ENCODE results near the gene ANKDD1A.

ANKDD1A gene

GRCh38 chr15:64904189-64904588, 7.5 kb upstream of the ANKDD1A start:
- H3K27ac ChIP-seq (ENCODE audit: extremely low read depth, low read depth, low read length): no peak overlapping the region
- no peaks in the 10 kb centered on the region; the same call in 1 of the 2 replicates for H3K4me1 ChIP-seq (ENCODE audit: control insufficient read depth, insufficient read depth, low read length)
- no peak overlapping the region for H3K4me3 ChIP-seq (ENCODE audit: low read depth, low read length)
- no peaks in the 10 kb centered on the region for H3K9me3 ChIP-seq (ENCODE audit: control insufficient read depth, insufficient read depth, low read depth, low read length)
- ChIA-PET POLR2A (no interaction called here), CTCF (no interaction called here)
- TF ChIP-seq ATF2 (tag by site-specific recombination; IDR thresholded peaks at IDR 0.05; ENCODE audit: low read depth) (no peak), SETDB1 (IDR thresholded peaks at IDR 0.05; ENCODE audit: insufficient read length, low read length) (no peak), ZNF660 (tag by site-specific recombination; IDR thresholded peaks at IDR 0.05) (no peak), ZNF341 (tag by site-specific recombination; IDR thresholded peaks at IDR 0.05; ENCODE audit: low read depth) (no peak), ZNF585B (tag by site-specific recombination; IDR thresholded peaks at IDR 0.05) (no peak), ZNF548 (tag by site-specific recombination; IDR thresholded peaks at IDR 0.05) (no peak), ZNF626 (tag by site-specific recombination; IDR thresholded peaks at IDR 0.05) (no peak), ZNF654 (tag by site-specific recombination; IDR thresholded peaks at IDR 0.05; ENCODE audit: low read depth) (no peak), ZNF558 (tag by site-specific recombination; IDR thresholded peaks at IDR 0.05) (no peak), ZNF23 (tag by site-specific recombination; IDR thresholded peaks at IDR 0.05; ENCODE audit: borderline replicate concordance) (no peak), ZNF398 (tag by site-specific recombination; IDR thresholded peaks at IDR 0.05) (no peak), ZNF529 (tag by site-specific recombination; IDR thresholded peaks at IDR 0.05; ENCODE audit: insufficient replicate concordance) (no peak), ZNF311 (tag by site-specific recombination; IDR thresholded peaks at IDR 0.05; ENCODE audit: borderline replicate concordance) (no peak)
- TF ChIP-seq, protein P1, sequence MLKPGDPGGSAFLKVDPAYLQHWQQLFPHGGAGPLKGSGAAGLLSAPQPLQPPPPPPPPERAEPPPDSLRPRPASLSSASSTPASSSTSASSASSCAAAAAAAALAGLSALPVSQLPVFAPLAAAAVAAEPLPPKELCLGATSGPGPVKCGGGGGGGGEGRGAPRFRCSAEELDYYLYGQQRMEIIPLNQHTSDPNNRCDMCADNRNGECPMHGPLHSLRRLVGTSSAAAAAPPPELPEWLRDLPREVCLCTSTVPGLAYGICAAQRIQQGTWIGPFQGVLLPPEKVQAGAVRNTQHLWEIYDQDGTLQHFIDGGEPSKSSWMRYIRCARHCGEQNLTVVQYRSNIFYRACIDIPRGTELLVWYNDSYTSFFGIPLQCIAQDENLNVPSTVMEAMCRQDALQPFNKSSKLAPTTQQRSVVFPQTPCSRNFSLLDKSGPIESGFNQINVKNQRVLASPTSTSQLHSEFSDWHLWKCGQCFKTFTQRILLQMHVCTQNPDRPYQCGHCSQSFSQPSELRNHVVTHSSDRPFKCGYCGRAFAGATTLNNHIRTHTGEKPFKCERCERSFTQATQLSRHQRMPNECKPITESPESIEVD (tag by site-specific recombination; IDR thresholded peaks at IDR 0.05): no peak
- no peaks in the 10 kb centered on the region for H3K36me3 ChIP-seq (ENCODE audit: control insufficient read depth in 2 of 2, insufficient read depth in 1 of 2, low read length in 2 of 2)

GRCh38 chr15:64905119-64905831, 6.4 kb upstream of the ANKDD1A start:
- CTCF ChIA-PET: interaction anchor here (0.8 kb wide), 1 partner anchor 357 kb away, joined by 4 read pairs; no protein-coding TSS in a partner anchor
- no peak overlapping the region for H3K27ac ChIP-seq (ENCODE audit: extremely low read depth, low read depth, low read length)
- H3K4me3 ChIP-seq (ENCODE audit: low read depth, low read length): no peak overlapping the region
- no peaks in the 10 kb centered on the region for H3K9me3 ChIP-seq (ENCODE audit: control insufficient read depth, insufficient read depth, low read depth, low read length)
- no peaks in the 10 kb centered on the region for H3K36me3 ChIP-seq (ENCODE audit: control insufficient read depth in 2 of 2, insufficient read depth in 1 of 2, low read length in 2 of 2)
- POLR2A ChIA-PET: no interaction called here
- H3K4me1 ChIP-seq (ENCODE audit: control insufficient read depth, insufficient read depth, low read length): no peaks in the 10 kb centered on the region; the same call in 1 of the 2 replicates
- TF ChIP-seq ZNF248 (tag by site-specific recombination; IDR thresholded peaks at IDR 0.05) (no peak), SALL2 (tag by site-specific recombination; IDR thresholded peaks at IDR 0.05; ENCODE audit: borderline replicate concordance) (no peak), FEZF1 (tag by site-specific recombination; IDR thresholded peaks at IDR 0.05) (no peak), ZNF473 (tag by site-specific recombination; IDR thresholded peaks at IDR 0.05) (no peak), ZNF837 (tag by site-specific recombination; IDR thresholded peaks at IDR 0.05) (no peak), ZNF16 (tag by site-specific recombination; IDR thresholded peaks at IDR 0.05; ENCODE audit: low read depth) (no peak), ZNF132 (tag by site-specific recombination; IDR thresholded peaks at IDR 0.05; ENCODE audit: borderline replicate concordance) (no peak), ZNF510 (tag by site-specific recombination; IDR thresholded peaks at IDR 0.05; ENCODE audit: insufficient replicate concordance) (no peak), ZNF521 (tag by site-specific recombination; IDR thresholded peaks at IDR 0.05) (no peak), RBAK (tag by site-specific recombination; IDR thresholded peaks at IDR 0.05) (no peak), ZNF596 (tag by site-specific recombination; IDR thresholded peaks at IDR 0.05) (no peak)

Measured in HEK293 (cell line).